ENCODE data around the gene ASPA. TPM values are rescaled to one million over a fixed set of nuclear protein-coding genes. Genes with fewer than 3 reads are reported as not detected.

ASPA gene
- total and polyA plus RNA-seq, 2 of the 13 experiments (the other 11 are each of a cell fraction or from before 2014, with no cell fraction given) = not detected

DNA sequence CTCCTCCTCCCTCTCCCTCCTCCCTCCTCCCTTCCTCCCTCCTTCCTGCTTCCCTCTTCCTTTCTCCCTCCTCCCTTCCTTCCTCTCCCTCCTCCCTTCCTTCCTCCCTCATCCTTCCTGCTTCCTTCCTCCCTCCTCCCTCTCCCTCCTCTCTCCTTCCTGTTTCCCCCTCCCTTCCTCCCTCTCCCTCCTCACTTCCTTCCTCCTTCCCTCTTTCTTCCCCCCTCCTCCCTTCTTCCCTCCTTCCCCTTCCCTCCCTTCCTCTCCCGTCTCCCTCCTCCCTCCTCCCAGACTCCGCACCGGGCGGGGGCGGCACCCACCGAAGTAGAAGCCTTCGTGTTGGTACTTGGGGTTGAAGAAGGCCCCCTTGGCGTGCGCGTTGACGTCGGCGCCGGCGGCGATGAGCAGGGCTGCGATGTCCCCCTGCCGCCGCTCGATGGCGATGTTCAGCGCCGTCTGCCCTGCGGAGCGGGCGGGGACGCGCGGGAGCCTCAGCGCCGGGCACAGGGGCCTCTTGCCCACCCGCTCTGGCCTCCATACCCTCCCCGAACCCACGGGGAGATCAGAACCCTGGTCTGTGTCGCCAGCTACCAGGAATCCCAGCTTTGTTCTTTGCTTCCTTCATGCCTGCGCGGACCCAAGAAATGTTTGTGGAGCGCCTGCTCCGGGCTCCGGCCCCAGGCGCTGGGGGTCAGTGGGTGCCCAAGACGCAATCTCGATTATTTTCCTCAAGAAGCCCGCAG, 59.6 kb downstream of the ASPA start (continued):
- TF ChIP-seq, protein P1, sequence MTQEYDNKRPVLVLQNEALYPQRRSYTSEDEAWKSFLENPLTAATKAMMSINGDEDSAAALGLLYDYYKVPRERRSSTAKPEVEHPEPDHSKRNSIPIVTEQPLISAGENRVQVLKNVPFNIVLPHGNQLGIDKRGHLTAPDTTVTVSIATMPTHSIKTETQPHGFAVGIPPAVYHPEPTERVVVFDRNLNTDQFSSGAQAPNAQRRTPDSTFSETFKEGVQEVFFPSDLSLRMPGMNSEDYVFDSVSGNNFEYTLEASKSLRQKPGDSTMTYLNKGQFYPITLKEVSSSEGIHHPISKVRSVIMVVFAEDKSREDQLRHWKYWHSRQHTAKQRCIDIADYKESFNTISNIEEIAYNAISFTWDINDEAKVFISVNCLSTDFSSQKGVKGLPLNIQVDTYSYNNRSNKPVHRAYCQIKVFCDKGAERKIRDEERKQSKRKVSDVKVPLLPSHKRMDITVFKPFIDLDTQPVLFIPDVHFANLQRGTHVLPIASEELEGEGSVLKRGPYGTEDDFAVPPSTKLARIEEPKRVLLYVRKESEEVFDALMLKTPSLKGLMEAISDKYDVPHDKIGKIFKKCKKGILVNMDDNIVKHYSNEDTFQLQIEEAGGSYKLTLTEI (CRISPR knock-in tag; conservative IDR thresholded peaks at IDR 0.05) = no peak
- no peak for TF ChIP-seq ZKSCAN8 (CRISPR knock-in tag; IDR thresholded peaks at IDR 0.05; ENCODE audit: borderline replicate concordance)
- TF ChIP-seq SPEN (CRISPR knock-in tag; IDR thresholded peaks at IDR 0.05; ENCODE audit: low read depth) = no peak
- TF ChIP-seq ZNF558 (CRISPR knock-in tag; IDR thresholded peaks at IDR 0.05; ENCODE audit: borderline replicate concordance) = no peak
- TF ChIP-seq ZNF788 (CRISPR knock-in tag; IDR thresholded peaks at IDR 0.05; ENCODE audit: borderline replicate concordance) = no peak
- no peak for TF ChIP-seq SNRNP70 (IDR thresholded peaks at IDR 0.05; ENCODE audit: low read depth, low read length)
- TF ChIP-seq, protein P2, sequence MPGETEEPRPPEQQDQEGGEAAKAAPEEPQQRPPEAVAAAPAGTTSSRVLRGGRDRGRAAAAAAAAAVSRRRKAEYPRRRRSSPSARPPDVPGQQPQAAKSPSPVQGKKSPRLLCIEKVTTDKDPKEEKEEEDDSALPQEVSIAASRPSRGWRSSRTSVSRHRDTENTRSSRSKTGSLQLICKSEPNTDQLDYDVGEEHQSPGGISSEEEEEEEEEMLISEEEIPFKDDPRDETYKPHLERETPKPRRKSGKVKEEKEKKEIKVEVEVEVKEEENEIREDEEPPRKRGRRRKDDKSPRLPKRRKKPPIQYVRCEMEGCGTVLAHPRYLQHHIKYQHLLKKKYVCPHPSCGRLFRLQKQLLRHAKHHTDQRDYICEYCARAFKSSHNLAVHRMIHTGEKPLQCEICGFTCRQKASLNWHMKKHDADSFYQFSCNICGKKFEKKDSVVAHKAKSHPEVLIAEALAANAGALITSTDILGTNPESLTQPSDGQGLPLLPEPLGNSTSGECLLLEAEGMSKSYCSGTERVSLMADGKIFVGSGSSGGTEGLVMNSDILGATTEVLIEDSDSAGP (CRISPR knock-in tag; IDR thresholded peaks at IDR 0.05; ENCODE audit: borderline replicate concordance) = peak; percentile 47; the same call in 1 of the 2 replicates
- TF ChIP-seq GPN1 (CRISPR knock-in tag; IDR thresholded peaks at IDR 0.05; ENCODE audit: borderline replicate concordance) = no peak
- TF ChIP-seq, protein P3, sequence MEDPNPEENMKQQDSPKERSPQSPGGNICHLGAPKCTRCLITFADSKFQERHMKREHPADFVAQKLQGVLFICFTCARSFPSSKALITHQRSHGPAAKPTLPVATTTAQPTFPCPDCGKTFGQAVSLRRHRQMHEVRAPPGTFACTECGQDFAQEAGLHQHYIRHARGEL (CRISPR knock-in tag; IDR thresholded peaks at IDR 0.05) = no peak
- TF ChIP-seq ZFX (CRISPR knock-in tag; IDR thresholded peaks at IDR 0.05; ENCODE audit: low read depth) = peak; percentile 19; the same call in 1 of the 2 replicates
- TF ChIP-seq, protein P4, sequence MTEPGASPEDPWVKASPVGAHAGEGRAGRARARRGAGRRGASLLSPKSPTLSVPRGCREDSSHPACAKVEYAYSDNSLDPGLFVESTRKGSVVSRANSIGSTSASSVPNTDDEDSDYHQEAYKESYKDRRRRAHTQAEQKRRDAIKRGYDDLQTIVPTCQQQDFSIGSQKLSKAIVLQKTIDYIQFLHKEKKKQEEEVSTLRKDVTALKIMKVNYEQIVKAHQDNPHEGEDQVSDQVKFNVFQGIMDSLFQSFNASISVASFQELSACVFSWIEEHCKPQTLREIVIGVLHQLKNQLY (CRISPR knock-in tag; IDR thresholded peaks at IDR 0.05) = no peak
- TF ChIP-seq PHF8 (CRISPR knock-in tag; IDR thresholded peaks at IDR 0.05) = peak; percentile 44; the same call in 1 of the 2 replicates
- TF ChIP-seq ZNF501 (CRISPR knock-in tag; IDR thresholded peaks at IDR 0.05) = 0 out of 2 replicates have a peak, but pooled peaks have one; percentile 26
- peak; percentile 89 for TF ChIP-seq HNRNPK (IDR thresholded peaks at IDR 0.05; ENCODE audit: low read depth, low read length, poor library complexity, severe bottlenecking)
- TF ChIP-seq HNF4A (CRISPR knock-in tag; IDR thresholded peaks at IDR 0.05) = no peak
- no peak for TF ChIP-seq ZNF605 (CRISPR knock-in tag; IDR thresholded peaks at IDR 0.05)
- no peak for TF ChIP-seq ZBTB42 (CRISPR knock-in tag; IDR thresholded peaks at IDR 0.05)
- TF ChIP-seq, protein P5, sequence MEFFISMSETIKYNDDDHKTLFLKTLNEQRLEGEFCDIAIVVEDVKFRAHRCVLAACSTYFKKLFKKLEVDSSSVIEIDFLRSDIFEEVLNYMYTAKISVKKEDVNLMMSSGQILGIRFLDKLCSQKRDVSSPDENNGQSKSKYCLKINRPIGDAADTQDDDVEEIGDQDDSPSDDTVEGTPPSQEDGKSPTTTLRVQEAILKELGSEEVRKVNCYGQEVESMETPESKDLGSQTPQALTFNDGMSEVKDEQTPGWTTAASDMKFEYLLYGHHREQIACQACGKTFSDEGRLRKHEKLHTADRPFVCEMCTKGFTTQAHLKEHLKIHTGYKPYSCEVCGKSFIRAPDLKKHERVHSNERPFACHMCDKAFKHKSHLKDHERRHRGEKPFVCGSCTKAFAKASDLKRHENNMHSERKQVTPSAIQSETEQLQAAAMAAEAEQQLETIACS (CRISPR knock-in tag; IDR thresholded peaks at IDR 0.05) = peak; percentile 72
- no peak for TF ChIP-seq SOX5 (CRISPR knock-in tag; IDR thresholded peaks at IDR 0.05; ENCODE audit: borderline replicate concordance)
- no peak for TF ChIP-seq ZNF652 (CRISPR knock-in tag; IDR thresholded peaks at IDR 0.05; ENCODE audit: borderline replicate concordance, low read depth)
- no peak for TF ChIP-seq ZNF569 (CRISPR knock-in tag; IDR thresholded peaks at IDR 0.05; ENCODE audit: borderline replicate concordance)
- TF ChIP-seq POLR2AphosphoS5 (IDR thresholded peaks at IDR 0.05; ENCODE audit: low read depth, low read length) = no peak
- TF ChIP-seq EED (CRISPR knock-in tag; IDR thresholded peaks at IDR 0.05) = no peak
- 0 out of 2 replicates have a peak, but pooled peaks have one; percentile 8 for TF ChIP-seq ZNF629 (CRISPR knock-in tag; conservative IDR thresholded peaks at IDR 0.05)
- TF ChIP-seq FOXK2 (IDR thresholded peaks at IDR 0.05) = no peak
